GM13976 (cell line): ENCODE measurements around the gene GATA5.

Experiments used
- DNase-seq: peaks from one replicate; pipeline ENCODE4 v3.0.0; 2012; ENCODE audit warnings: low spot score
- in situ Hi-C: fragments of 300-500 bp; cut with MboI; formaldehyde crosslinking; loops from one replicate; pipeline ENCODE4 v1.12.0; 2022; ENCODE audit warnings: low sequenced_read_pairs, mixed read lengths, inconsistent platforms; ENCODE audit not compliant: unreplicated experiment
- TF ChIP-seq, protein P1 (sequence below): IDR thresholded peaks from 2 replicates; pipeline ENCODE4 v1.5.1; 2012; ENCODE audit warnings: borderline replicate concordance, mild to moderate bottlenecking; ENCODE audit not compliant: insufficient read depth; ENCODE audit errors: extremely low read depth, missing control alignments, control extremely low read depth

Gene GATA5

DNA sequence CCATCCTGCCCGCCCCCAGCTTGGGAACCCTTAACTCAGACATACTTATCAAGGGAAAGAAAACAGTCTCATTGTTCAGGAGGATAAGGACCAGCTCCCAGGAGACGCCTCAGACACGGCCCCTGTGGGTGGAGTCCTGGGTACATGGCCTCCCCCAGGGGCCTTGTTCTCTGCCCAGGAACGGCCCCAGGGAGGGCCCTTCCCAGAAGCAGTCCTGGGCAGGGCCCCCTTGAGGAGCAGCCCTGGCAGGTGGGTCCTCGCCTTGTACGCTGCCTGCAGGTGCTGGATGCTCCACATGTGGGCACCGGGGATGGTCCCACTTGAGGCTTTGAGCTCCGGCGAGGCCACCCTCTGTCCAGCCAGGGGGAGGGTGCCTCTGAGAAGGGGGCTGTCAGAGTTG is 4.5 kb upstream of the GATA5 start:
- in situ Hi-C loops, result no loop called here
- TF ChIP-seq, protein P1, sequence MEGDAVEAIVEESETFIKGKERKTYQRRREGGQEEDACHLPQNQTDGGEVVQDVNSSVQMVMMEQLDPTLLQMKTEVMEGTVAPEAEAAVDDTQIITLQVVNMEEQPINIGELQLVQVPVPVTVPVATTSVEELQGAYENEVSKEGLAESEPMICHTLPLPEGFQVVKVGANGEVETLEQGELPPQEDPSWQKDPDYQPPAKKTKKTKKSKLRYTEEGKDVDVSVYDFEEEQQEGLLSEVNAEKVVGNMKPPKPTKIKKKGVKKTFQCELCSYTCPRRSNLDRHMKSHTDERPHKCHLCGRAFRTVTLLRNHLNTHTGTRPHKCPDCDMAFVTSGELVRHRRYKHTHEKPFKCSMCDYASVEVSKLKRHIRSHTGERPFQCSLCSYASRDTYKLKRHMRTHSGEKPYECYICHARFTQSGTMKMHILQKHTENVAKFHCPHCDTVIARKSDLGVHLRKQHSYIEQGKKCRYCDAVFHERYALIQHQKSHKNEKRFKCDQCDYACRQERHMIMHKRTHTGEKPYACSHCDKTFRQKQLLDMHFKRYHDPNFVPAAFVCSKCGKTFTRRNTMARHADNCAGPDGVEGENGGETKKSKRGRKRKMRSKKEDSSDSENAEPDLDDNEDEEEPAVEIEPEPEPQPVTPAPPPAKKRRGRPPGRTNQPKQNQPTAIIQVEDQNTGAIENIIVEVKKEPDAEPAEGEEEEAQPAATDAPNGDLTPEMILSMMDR, result no peak
- DNase-seq, result no peak

DNA sequence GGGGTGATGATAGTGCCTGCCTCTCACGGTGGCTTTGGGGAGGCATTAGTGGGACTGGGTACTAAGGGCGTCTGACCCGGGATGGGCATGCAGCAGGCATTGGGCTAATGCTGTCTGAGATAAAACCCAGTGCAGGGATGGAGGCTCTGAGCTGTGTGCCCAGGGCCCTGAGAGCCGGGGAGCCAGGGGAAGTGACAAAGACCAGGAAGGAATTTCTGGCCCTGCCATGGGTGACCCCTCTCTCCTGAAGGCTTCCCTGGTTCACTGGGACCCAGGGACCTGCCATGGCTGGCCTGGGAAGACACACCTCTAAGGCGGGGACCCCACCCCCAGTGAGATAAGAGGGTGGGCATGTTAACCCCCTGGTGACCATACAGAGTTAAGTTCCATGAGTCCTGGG is 3.9 kb upstream of the GATA5 start:
- TF ChIP-seq, protein P1, result no peak
- DNase-seq, result no peak
- in situ Hi-C loops, result no loop called here

DNA sequence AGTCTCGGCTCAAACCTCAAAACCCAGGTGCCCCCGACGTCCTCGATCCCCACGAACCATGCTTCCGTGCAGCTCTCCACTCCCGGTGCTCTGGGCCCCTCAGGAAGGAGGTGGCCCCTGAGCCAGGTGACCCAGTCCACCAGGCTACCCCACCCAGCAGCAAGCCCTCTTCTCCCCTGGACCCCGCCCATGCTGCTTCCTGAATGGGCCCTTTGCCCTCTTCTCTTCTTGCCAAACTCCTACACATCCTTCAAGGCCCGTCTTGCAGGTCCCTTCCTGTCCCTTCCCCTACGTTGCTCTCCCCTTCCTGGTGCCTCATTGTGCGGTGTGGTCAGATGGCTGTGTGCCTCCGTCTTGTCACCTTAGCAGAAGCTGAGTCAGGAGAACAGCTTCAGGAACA is 3.4 kb upstream of the GATA5 start:
- TF ChIP-seq, protein P1, result no peak
- in situ Hi-C loops, result no loop called here
- DNase-seq, result no peak

DNA sequence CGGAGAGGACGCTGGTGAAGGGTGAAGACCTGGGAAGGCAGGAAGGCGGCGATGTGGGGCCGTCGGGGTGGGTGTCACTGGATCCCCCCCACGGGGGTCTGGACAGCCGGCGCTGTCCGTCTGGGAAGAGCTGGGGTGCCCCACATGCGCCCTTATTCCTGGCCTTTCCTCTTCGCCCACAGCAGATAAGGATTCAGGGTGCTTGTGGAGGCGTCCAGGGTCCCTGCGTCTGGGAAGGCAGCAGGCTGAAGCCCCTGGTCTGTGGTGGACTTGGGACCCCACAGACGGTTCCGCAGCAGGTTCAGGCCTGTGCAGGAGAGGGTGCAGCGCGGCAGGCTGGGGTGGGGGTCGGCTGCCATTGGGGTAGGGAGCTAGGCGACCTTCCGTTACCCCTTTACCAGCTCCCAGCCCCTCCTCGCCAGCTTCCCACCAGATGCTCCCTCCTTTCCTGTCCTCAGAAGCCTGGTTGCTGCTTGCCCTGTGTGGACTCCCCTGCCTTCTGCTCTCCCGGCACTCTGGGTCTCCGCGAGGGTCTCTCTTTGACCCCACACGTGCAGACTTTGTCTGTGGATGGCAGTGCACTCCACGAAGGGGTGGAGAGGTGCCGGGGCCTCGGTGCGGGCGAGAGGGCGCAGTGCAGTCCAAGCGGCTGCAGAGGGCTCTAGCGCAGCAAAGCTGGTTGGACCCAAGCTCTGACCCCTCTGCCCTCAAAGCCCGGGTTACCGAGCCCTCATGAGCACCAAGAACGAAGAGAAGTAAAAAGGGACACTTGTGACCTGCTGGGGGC is 2.1 kb upstream of the GATA5 start:
- in situ Hi-C loops, result no loop called here
- DNase-seq, result no peak
- TF ChIP-seq, protein P1, result no peak

DNA sequence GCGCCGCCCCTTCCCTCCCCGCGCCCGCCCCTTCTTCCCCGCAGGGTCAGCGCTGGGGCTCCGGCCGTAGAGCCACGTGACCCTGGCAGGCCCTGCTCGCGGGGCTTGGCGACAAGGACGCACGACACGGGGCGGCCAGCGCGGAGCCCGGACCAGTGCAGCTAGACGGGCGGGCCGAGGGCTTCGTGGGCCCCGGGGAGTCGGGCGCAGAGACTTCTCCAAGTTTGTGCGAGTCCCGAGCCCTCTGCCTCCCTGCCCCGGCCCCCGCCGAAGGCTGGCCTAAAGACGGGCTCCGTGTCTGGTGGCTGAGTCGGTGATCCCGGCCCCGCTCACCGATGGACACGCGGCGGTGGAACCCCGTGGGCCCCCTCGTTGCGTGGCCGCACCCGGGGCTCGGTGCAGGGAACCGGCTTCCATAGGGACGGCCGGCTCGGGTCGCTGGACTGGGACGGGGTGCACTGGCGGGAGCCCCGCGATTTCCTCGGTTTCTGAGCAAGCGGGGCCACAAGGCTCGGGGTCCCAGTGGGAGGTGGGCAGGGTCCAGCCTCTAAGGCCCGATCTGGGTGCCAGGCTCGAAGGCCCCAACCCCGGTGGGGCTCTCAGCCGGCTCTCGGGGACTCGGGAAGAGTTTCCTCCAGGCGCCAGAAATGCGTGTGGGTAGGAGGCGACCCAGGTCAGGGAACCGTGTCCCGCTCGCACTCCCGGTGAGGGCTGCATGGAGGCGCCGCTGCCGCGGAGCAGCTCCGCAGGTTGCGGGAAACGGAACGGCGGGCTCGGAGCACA is 452 bp upstream of the GATA5 start:
- DNase-seq, result no peak
- TF ChIP-seq, protein P1, result no peak
- in situ Hi-C loops, result no loop called here

DNA sequence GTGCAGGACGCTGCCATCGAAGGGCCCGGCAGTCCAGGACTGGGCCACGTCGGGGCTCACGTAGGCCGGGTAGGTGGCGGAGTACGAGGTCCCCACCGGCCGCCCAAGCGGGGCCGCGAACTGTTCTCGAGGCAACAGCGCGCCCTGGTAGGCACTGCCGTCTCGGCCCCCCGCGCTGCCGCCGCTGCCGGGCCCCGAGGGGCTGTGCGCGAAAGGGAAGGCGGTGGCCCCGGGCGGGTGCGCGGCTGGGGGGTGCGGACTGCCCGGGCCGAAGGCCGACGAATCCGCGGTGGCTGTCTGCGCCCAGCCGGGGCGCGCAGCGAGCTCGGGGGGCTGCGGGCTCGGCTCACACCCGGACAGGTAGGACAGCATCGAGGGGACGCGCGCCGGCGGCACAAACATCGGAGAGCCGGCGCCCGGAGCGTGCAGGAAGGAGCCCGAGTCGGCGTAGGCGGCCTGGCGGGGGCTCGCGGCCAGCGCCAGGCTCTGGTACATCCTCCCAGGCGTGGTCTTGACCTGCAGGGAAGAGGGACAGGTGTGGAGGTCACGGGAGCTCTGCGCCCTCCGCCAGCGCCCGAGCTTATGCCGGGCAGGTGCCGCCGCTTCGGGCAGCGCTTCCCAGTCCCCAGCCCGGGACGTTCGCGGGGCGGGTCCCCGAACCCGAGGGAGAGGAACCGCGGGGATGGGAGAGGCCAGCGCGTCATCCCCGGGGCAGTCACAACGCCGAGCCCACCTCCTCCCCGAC is 596 bp downstream of the GATA5 start:
- TF ChIP-seq, protein P1, result no peak
- in situ Hi-C loops, result no loop called here
- no peak for DNase-seq
